Thyroid gland (tissue), 4 donors: Measurements from ENCODE around the gene SCD5.

Source experiments
- POLR2A ChIP-seq, 2 donors: fragments of 450-650 bp; IDR thresholded peaks; one replicate each; pipeline ENCODE4 v1.6.1; 2017; ENCODE audit warnings: antibody characterized with exemption in 2 of 2, mild to moderate bottlenecking in 2 of 2, moderate library complexity in 1 of 2
- TF ChIP-seq, protein P1 (sequence below), 6 experiments: fragments of 200-600 bp in 3 of 6; fragments of 450-650 bp in 3 of 6; sonication (generic) in 3 of 6; IDR thresholded peaks; one replicate each; pipeline ENCODE4 v1.5.1; 2016 to 2019; ENCODE audit warnings: antibody characterized with exemption in 6 of 6, mild to moderate bottlenecking in 2 of 6, inconsistent platforms in 1 of 6, moderate library complexity in 1 of 6

- TF ChIP-seq, protein P1, sequence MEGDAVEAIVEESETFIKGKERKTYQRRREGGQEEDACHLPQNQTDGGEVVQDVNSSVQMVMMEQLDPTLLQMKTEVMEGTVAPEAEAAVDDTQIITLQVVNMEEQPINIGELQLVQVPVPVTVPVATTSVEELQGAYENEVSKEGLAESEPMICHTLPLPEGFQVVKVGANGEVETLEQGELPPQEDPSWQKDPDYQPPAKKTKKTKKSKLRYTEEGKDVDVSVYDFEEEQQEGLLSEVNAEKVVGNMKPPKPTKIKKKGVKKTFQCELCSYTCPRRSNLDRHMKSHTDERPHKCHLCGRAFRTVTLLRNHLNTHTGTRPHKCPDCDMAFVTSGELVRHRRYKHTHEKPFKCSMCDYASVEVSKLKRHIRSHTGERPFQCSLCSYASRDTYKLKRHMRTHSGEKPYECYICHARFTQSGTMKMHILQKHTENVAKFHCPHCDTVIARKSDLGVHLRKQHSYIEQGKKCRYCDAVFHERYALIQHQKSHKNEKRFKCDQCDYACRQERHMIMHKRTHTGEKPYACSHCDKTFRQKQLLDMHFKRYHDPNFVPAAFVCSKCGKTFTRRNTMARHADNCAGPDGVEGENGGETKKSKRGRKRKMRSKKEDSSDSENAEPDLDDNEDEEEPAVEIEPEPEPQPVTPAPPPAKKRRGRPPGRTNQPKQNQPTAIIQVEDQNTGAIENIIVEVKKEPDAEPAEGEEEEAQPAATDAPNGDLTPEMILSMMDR (IDR thresholded peaks at IDR 0.05) = no peak
- TF ChIP-seq POLR2A (IDR thresholded peaks at IDR 0.05) = no peak
Measured at GRCh38 chr4:82802911-82803310, 4.3 kb upstream of the SCD5 start.
